ENCODE measurements around the gene PMEL. TPM values are rescaled to one million over a fixed set of nuclear protein-coding genes. Genes with fewer than 3 reads are reported as not detected.
"Not testable (repeated sequence)": the region's sequence is repeated elsewhere in the genome, so short reads cannot be mapped to it uniquely, and the experiment has no call there.

The PMEL gene
- total and polyA plus RNA-seq, 2 donors (not counting 1 experiment from before 2014, with no cell fraction given), result 0.50 to 0.84 TPM

- Histone ChIP-seq H4K20me1 (ENCODE audit: control insufficient read depth, extremely low read depth, insufficient read depth, low read length) (no peaks in the 10 kb centered on the region), H3K79me2 (ENCODE audit: control insufficient read depth, insufficient read depth, low read length) (no peaks in the 10 kb centered on the region), H3K27ac (ENCODE audit: insufficient read depth, low read length) (no peak overlapping the region), H3K36me3 (ENCODE audit: control insufficient read depth, insufficient read depth, low read length) (peaks cover 6% of the 10 kb centered on the region), H3K4me1 (ENCODE audit: control insufficient read depth, extremely low read depth, insufficient read depth, low read length) (peaks cover 2% of the 10 kb centered on the region), H3K4me2 (ENCODE audit: extremely low read depth, insufficient read depth, low read length) (no peak overlapping the region), H3K9me3 (ENCODE audit: control insufficient read depth, insufficient read depth, low read depth, low read length) (no peaks in the 10 kb centered on the region), H3K9ac (ENCODE audit: insufficient read depth, low read length) (no peak overlapping the region), H3K27me3 (ENCODE audit: control insufficient read depth, insufficient read depth, low read length) (no peaks in the 10 kb centered on the region), H2AFZ (ENCODE audit: low read length) (no peak overlapping the region), H3K4me3 (replicated peaks in 1 of 4; ENCODE audit: control extremely low read depth in 1 of 4, insufficient read depth in 1 of 4, low read depth in 3 of 4, low read length in 4 of 4) (no peak overlapping the region)
- DNase-seq (ENCODE audit: low read depth in 2 of 2), result no peak
- TF ChIP-seq, protein P1, sequence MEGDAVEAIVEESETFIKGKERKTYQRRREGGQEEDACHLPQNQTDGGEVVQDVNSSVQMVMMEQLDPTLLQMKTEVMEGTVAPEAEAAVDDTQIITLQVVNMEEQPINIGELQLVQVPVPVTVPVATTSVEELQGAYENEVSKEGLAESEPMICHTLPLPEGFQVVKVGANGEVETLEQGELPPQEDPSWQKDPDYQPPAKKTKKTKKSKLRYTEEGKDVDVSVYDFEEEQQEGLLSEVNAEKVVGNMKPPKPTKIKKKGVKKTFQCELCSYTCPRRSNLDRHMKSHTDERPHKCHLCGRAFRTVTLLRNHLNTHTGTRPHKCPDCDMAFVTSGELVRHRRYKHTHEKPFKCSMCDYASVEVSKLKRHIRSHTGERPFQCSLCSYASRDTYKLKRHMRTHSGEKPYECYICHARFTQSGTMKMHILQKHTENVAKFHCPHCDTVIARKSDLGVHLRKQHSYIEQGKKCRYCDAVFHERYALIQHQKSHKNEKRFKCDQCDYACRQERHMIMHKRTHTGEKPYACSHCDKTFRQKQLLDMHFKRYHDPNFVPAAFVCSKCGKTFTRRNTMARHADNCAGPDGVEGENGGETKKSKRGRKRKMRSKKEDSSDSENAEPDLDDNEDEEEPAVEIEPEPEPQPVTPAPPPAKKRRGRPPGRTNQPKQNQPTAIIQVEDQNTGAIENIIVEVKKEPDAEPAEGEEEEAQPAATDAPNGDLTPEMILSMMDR (conservative IDR thresholded peaks at IDR 0.05 in 1 of 2, IDR thresholded peaks at IDR 0.05 in 1 of 2; ENCODE audit: low read depth in 1 of 2, low read length in 2 of 2), result no peak
- no peak for TF ChIP-seq EZH2 (IDR thresholded peaks at IDR 0.05; ENCODE audit: low read length, missing control alignments)
Observed at GRCh38 chr12:56004211-56004610, 38.4 kb upstream of the PMEL start.

DNA sequence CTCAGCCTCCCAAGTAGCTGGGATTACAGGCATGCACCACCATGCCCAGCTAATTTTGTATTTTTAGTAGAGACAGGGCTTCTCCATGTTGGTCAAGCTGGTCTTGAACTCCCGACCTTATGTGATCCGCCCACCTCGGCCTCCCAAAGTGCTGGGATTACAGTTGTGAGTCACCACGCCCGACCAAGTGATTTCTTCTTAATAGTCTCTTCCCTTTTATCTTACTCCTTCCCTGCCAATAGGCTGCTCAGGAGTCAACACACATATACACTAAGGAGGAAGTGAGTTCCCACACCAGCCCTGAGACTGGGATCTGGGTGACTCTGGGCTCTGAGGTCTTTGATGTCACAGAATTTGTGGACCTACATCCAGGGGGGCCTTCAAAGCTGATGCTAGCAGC lies 37.5 kb upstream of the PMEL start:
- not testable (repeated sequence) for DNase-seq (ENCODE audit: low read depth in 2 of 2); H3K36me3 ChIP-seq (ENCODE audit: control insufficient read depth, insufficient read depth, low read length); H3K79me2 ChIP-seq (ENCODE audit: control insufficient read depth, insufficient read depth, low read length); H3K4me1 ChIP-seq (ENCODE audit: control insufficient read depth, extremely low read depth, insufficient read depth, low read length); H3K4me3 ChIP-seq (replicated peaks in 1 of 4; ENCODE audit: control extremely low read depth in 1 of 4, insufficient read depth in 1 of 4, low read depth in 3 of 4, low read length in 4 of 4); H2AFZ ChIP-seq (ENCODE audit: low read length); H3K9ac ChIP-seq (ENCODE audit: insufficient read depth, low read length); H4K20me1 ChIP-seq (ENCODE audit: control insufficient read depth, extremely low read depth, insufficient read depth, low read length); H3K27me3 ChIP-seq (ENCODE audit: control insufficient read depth, insufficient read depth, low read length); H3K9me3 ChIP-seq (ENCODE audit: control insufficient read depth, insufficient read depth, low read depth, low read length); H3K27ac ChIP-seq (ENCODE audit: insufficient read depth, low read length); H3K4me2 ChIP-seq (ENCODE audit: extremely low read depth, insufficient read depth, low read length)

DNA sequence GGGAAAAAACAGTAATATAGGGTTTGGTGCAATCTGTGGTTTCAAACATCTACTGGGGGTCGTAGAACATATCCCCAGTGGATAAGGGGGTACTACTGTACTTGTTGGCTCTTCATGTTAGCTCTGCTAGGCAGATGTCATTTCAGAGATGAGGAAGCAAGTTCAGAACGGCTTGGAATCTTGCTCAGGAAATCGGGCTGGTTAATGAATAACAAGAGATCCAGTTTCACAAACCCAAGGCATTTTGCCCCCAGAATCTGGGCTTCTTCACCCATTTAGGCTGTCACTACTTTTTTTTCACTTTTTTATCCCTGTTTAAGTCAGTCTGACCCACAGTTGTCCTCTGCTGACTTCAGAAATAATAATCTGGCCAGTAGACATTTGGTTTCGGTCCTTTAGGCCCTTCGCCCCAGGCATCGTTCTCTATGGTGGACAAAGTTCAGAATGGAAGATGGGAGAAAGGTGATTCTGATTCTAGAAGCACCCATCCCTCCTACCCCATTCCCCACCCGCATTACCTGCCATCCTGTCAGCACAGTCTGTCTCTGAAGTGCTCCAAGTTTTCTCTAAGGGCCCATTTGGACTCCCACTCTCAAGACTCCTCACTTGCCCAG lies 35.8 kb upstream of the PMEL start:
- no peak overlapping the region for H3K27ac ChIP-seq (ENCODE audit: insufficient read depth, low read length)
- no peak overlapping the region for H3K4me3 ChIP-seq (replicated peaks in 1 of 4; ENCODE audit: control extremely low read depth in 1 of 4, insufficient read depth in 1 of 4, low read depth in 3 of 4, low read length in 4 of 4)
- no peak overlapping the region for H3K9ac ChIP-seq (ENCODE audit: insufficient read depth, low read length)
- TF ChIP-seq, protein P1 (conservative IDR thresholded peaks at IDR 0.05 in 1 of 2, IDR thresholded peaks at IDR 0.05 in 1 of 2; ENCODE audit: low read depth in 1 of 2, low read length in 2 of 2), result no peak
- no peak for TF ChIP-seq EZH2 (IDR thresholded peaks at IDR 0.05; ENCODE audit: low read length, missing control alignments)
- H3K9me3 ChIP-seq (ENCODE audit: control insufficient read depth, insufficient read depth, low read depth, low read length), result no peaks in the 10 kb centered on the region
- H3K79me2 ChIP-seq (ENCODE audit: control insufficient read depth, insufficient read depth, low read length), result peaks cover 2% of the 10 kb centered on the region
- H3K4me1 ChIP-seq (ENCODE audit: control insufficient read depth, extremely low read depth, insufficient read depth, low read length), result no peaks in the 10 kb centered on the region
- no peak overlapping the region for H2AFZ ChIP-seq (ENCODE audit: low read length)
- H3K36me3 ChIP-seq (ENCODE audit: control insufficient read depth, insufficient read depth, low read length), result peaks cover 6% of the 10 kb centered on the region
- H3K27me3 ChIP-seq (ENCODE audit: control insufficient read depth, insufficient read depth, low read length), result no peaks in the 10 kb centered on the region
- H3K4me2 ChIP-seq (ENCODE audit: extremely low read depth, insufficient read depth, low read length), result no peak overlapping the region
- no peaks in the 10 kb centered on the region for H4K20me1 ChIP-seq (ENCODE audit: control insufficient read depth, extremely low read depth, insufficient read depth, low read length)
- no peak for DNase-seq (ENCODE audit: low read depth in 2 of 2)

DNA sequence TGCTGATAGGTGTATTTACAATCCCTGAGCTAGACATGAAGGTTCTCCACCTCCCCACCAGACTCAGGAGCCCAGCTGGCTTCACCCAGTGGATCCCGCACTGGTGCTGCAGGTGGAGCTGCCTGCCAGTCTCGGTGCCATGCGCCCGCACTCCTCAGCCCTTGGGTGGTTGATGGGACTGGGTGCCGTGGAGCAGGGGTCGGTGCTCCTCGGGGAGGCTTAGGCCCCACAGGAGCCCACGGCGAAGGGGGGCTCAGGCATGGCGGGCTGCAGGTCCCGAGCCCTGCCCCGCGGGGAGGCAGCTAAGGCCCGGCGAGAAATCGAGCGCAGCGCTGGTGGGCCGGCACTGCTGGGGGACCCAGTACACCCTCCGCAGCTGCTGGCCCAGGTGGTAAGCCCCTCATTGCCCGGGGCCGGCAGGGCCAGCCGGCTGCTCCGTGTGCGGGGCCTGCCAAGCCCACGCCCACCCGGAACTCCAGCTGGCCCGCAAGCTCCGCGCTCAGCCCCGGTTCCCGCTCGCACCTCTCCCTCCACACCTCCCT lies 34.2 kb upstream of the PMEL start:
- H3K9ac ChIP-seq (ENCODE audit: insufficient read depth, low read length); DNase-seq (ENCODE audit: low read depth in 2 of 2); H3K27ac ChIP-seq (ENCODE audit: insufficient read depth, low read length); H3K4me2 ChIP-seq (ENCODE audit: extremely low read depth, insufficient read depth, low read length); H3K36me3 ChIP-seq (ENCODE audit: control insufficient read depth, insufficient read depth, low read length); H2AFZ ChIP-seq (ENCODE audit: low read length); H4K20me1 ChIP-seq (ENCODE audit: control insufficient read depth, extremely low read depth, insufficient read depth, low read length); H3K4me1 ChIP-seq (ENCODE audit: control insufficient read depth, extremely low read depth, insufficient read depth, low read length); H3K27me3 ChIP-seq (ENCODE audit: control insufficient read depth, insufficient read depth, low read length); H3K79me2 ChIP-seq (ENCODE audit: control insufficient read depth, insufficient read depth, low read length); H3K9me3 ChIP-seq (ENCODE audit: control insufficient read depth, insufficient read depth, low read depth, low read length); H3K4me3 ChIP-seq (replicated peaks in 1 of 4; ENCODE audit: control extremely low read depth in 1 of 4, insufficient read depth in 1 of 4, low read depth in 3 of 4, low read length in 4 of 4): not testable (repeated sequence)

GRCh38 chr12:55999522-55999921 lies 33.7 kb upstream of the PMEL start:
- H3K4me1 ChIP-seq (ENCODE audit: control insufficient read depth, extremely low read depth, insufficient read depth, low read length); H4K20me1 ChIP-seq (ENCODE audit: control insufficient read depth, extremely low read depth, insufficient read depth, low read length); H3K4me2 ChIP-seq (ENCODE audit: extremely low read depth, insufficient read depth, low read length); H3K36me3 ChIP-seq (ENCODE audit: control insufficient read depth, insufficient read depth, low read length); H2AFZ ChIP-seq (ENCODE audit: low read length); DNase-seq (ENCODE audit: low read depth in 2 of 2); H3K27ac ChIP-seq (ENCODE audit: insufficient read depth, low read length); H3K9ac ChIP-seq (ENCODE audit: insufficient read depth, low read length); H3K4me3 ChIP-seq (replicated peaks in 1 of 4; ENCODE audit: control extremely low read depth in 1 of 4, insufficient read depth in 1 of 4, low read depth in 3 of 4, low read length in 4 of 4); H3K27me3 ChIP-seq (ENCODE audit: control insufficient read depth, insufficient read depth, low read length); H3K79me2 ChIP-seq (ENCODE audit: control insufficient read depth, insufficient read depth, low read length); H3K9me3 ChIP-seq (ENCODE audit: control insufficient read depth, insufficient read depth, low read depth, low read length): not testable (repeated sequence)
